HepG2 (cell line): ENCODE measurements around the gene LRRC70. TPM values are rescaled to one million over a fixed set of nuclear protein-coding genes. Genes with fewer than 3 reads are reported as not detected.

Experiments used
- ATAC-seq: fragments of 200-7000 bp; cut with Tn5 transposase; 3 replicates; pipeline ENCODE4 v1.9.1; 2020; ENCODE audit warnings: mild to moderate bottlenecking, moderate library complexity
- BruUV-seq: library from RNA; stranded (reverse); fragments of 400-500 nt; replicated peaks from 2 replicates; lab custom pipeline; 2021; lab: Mats Ljungman, UMichigan
- CTCF ChIA-PET: fragments of 300-600 bp; formaldehyde crosslinking; extraction: SDS; loops from one replicate; lab custom pipeline; 2021; ENCODE audit warnings: low total read pairs, inconsistent platforms, low intra/inter-chr PET ratio; lab: Yijun Ruan, JAX
- POLR2A ChIA-PET: fragments of 350-600 bp; sonication (Branson Sonifier 250); formaldehyde crosslinking; loops from one replicate; lab custom pipeline; 2020; ENCODE audit warnings: antibody characterized with exemption, inconsistent platforms; lab: Yijun Ruan, JAX
- DNase-seq: peaks from one replicate; pipeline ENCODE4 v3.0.0-alpha.2; 2015; ENCODE audit warnings: low spot score
- FAIRE-seq: peaks from 3 replicates; lab custom pipeline; 2011; peaks lifted over from hg19 to GRCh38; lab: Jason Lieb, UNC
- H2AFZ ChIP-seq: one replicate; pipeline ENCODE4 v1.6.1; 2011; ENCODE audit warnings: low read length, inconsistent platforms
- H3K27ac ChIP-seq: fragments of 300-600 bp; 3 replicates; pipeline ENCODE4 v1.8.0; 2011; ENCODE audit warnings: mixed run types, mild to moderate bottlenecking, mixed read lengths, low read length, inconsistent platforms; ENCODE audit not compliant: insufficient read depth; ENCODE audit errors: extremely low read length
- H3K27me3 ChIP-seq, 2 experiments: fragments of 200-600 bp in 1 of 2; 2 replicates in 1 of 2; 3 replicates in 1 of 2; pipeline versions ENCODE4 v1.6.0 to v1.8.0; 2011; ENCODE audit warnings: low read length in 2 of 2, mild to moderate bottlenecking in 2 of 2, moderate library complexity in 2 of 2, inconsistent platforms in 1 of 2; ENCODE audit not compliant: insufficient read depth in 2 of 2, control insufficient read depth in 1 of 2
- H3K36me3 ChIP-seq, 2 experiments: fragments of 200-600 bp in 1 of 2; replicated peaks in 1 of 2; 2 replicates in 1 of 2; 3 replicates in 1 of 2; pipeline versions ENCODE4 v1.5.1 to v1.8.0; 2011; ENCODE audit warnings: low read length in 2 of 2, inconsistent platforms in 1 of 2; ENCODE audit not compliant: insufficient read depth in 2 of 2, control insufficient read depth in 1 of 2
- H3K4me1 ChIP-seq: 2 replicates; pipeline ENCODE4 v1.5.1; 2012; ENCODE audit warnings: low read length, inconsistent platforms; ENCODE audit not compliant: insufficient read depth
- H3K4me2 ChIP-seq: 2 replicates; pipeline ENCODE4 v1.6.0; 2011; ENCODE audit warnings: low read depth, low read length, inconsistent platforms
- H3K4me3 ChIP-seq, 3 experiments: fragments of 200-600 bp in 1 of 3; sonication (generic), shearing (Covaris generic) in 1 of 3; replicated peaks in 1 of 3; 2 replicates each; pipeline ENCODE4 v1.5.1; 2011 to 2016; ENCODE audit warnings: low read length in 3 of 3, inconsistent platforms in 2 of 3, low read depth in 2 of 3, mild to moderate bottlenecking in 2 of 3, control low read depth in 1 of 3, mixed read lengths in 1 of 3; ENCODE audit not compliant: insufficient read depth in 1 of 3
- H3K79me2 ChIP-seq: one replicate; pipeline ENCODE4 v1.6.1; 2011; ENCODE audit warnings: low read length, inconsistent platforms; ENCODE audit not compliant: insufficient read depth
- H3K9ac ChIP-seq: 2 replicates; pipeline ENCODE4 v1.6.0; 2011; ENCODE audit warnings: mild to moderate bottlenecking, low read depth, low read length, inconsistent platforms; ENCODE audit not compliant: insufficient read depth
- H3K9me3 ChIP-seq: 2 replicates; pipeline ENCODE4 v1.5.1; 2012; ENCODE audit warnings: mild to moderate bottlenecking, low read length
- H4K20me1 ChIP-seq: 2 replicates; pipeline ENCODE4 v1.6.0; 2011; ENCODE audit warnings: inconsistent platforms, mild to moderate bottlenecking, low read length, moderate library complexity; ENCODE audit not compliant: insufficient read depth
- ETS1 ChIP-seq: sonication (generic); formaldehyde crosslinking; IDR thresholded peaks from 2 replicates; pipeline ENCODE4 v1.4.0; 2020; ENCODE audit warnings: missing genetic modification reagents
- GATAD2A ChIP-seq: IDR thresholded peaks from 2 replicates; pipeline ENCODE4 v1.6.1; 2016
- HNF1A ChIP-seq, 2 experiments: sonication (generic) in 1 of 2; formaldehyde crosslinking in 1 of 2; IDR thresholded peaks; 2 replicates each; pipeline versions ENCODE4 v1.4.0 to v1.6.1; 2016 to 2020; ENCODE audit warnings: borderline replicate concordance in 1 of 2, low read depth in 1 of 2, mild to moderate bottlenecking in 1 of 2, missing genetic modification reagents in 1 of 2
- POGK ChIP-seq: sonication (generic); formaldehyde crosslinking; conservative IDR thresholded peaks from 2 replicates; pipeline ENCODE4 v1.8.0; 2022; ENCODE audit warnings: mild to moderate bottlenecking, moderate library complexity, missing genetic modification reagents
- REL ChIP-seq: sonication (generic); formaldehyde crosslinking; conservative IDR thresholded peaks from 2 replicates; pipeline ENCODE4 v1.8.0; 2022; ENCODE audit warnings: mild to moderate bottlenecking, missing genetic modification reagents, moderate library complexity
- ZFX ChIP-seq: sonication (generic); formaldehyde crosslinking; IDR thresholded peaks from 2 replicates; pipeline ENCODE4 v1.4.0; 2020; ENCODE audit warnings: mild to moderate bottlenecking, low read depth, missing genetic modification reagents, moderate library complexity
- ZNF543 ChIP-seq: sonication (generic); formaldehyde crosslinking; IDR thresholded peaks from 2 replicates; pipeline ENCODE4 v1.4.0; 2020; ENCODE audit warnings: mild to moderate bottlenecking, missing genetic modification reagents
- WGBS: methylation state at CpG from one replicate; pipeline ENCODE4 v1.1.6; 2017; ENCODE audit warnings: low lambda C conversion rate; 5-methylcytosine and 5-hydroxymethylcytosine counted together
- in situ Hi-C: cut with HindIII; loops from 2 replicates; pipeline ENCODE4 v1.10.0; 2017; ENCODE audit warnings: low pct_unique_long_range_greater_than_20kb; ENCODE audit not compliant: extremely low pct_ligation_motif_present
- intact Hi-C: fragments of 100-400 bp; cut with micrococcal nuclease; formaldehyde crosslinking; loops from one replicate; pipeline ENCODE4 v1.10.0; 2022; ENCODE audit not compliant: unreplicated experiment
- polyA plus RNA-seq, 8 experiments: library from polyadenylated mRNA; depleted of rRNA in 3 of 8; stranded (reverse) in 7 of 8; unstranded in 1 of 8; fragments of >200 nt; fragmentation: Illumina TruSeq in 4 of 8; extraction: Trizol in 4 of 8; gene quantifications; 2 replicates each; pipeline versions ENCODE4 v1.2.1 to v1.2.3, GENCODE V29; 2011 to 2016; ENCODE audit warnings: low read depth in 4 of 8, missing spikeins in 1 of 8, mixed read lengths in 1 of 8; ENCODE audit not compliant: insufficient read depth in 1 of 8
- total RNA-seq, 5 experiments: library from RNA; depleted of rRNA; stranded (reverse); fragments of >200 nt; fragmentation: Illumina TruSeq; extraction: Trizol; gene quantifications; 2 replicates each; pipeline ENCODE4 v1.2.3, GENCODE V29; 2016; ENCODE audit warnings: low read depth in 1 of 5

LRRC70 gene
- total and polyA plus RNA-seq, 2 of the 13 experiments (the other 11 are each of a cell fraction or from before 2014, with no cell fraction given), result 0.05 to 0.71 TPM

- POLR2A ChIA-PET, result no interaction called here
- Histone ChIP-seq H4K20me1 (no peaks in the 10 kb centered on the region), H3K4me3 (no peak overlapping the region), H3K27ac (no peak overlapping the region), H3K36me3 (peaks cover 0 to 17% of the 10 kb centered on the region in 2 experiments; a peak in 4 of 5 replicates), H3K9me3 (no peaks in the 10 kb centered on the region), H2AFZ (no peak overlapping the region)
- in situ Hi-C loops, result no loop called here
- BruUV-seq, result no TSS peak
- CTCF ChIA-PET, result no interaction called here
- TF ChIP-seq ZFX, result no peak
- TF ChIP-seq GATAD2A (CRISPR knock-in tag), result no peak
- TF ChIP-seq HNF1A (IDR thresholded peaks at IDR 0.05; ENCODE audit: low read depth), result no peak
- TF ChIP-seq HNF1A (CRISPR knock-in tag; IDR thresholded peaks at IDR 0.05; ENCODE audit: borderline replicate concordance), result no peak
- TF ChIP-seq REL (CRISPR knock-in tag), result no peak
- no peak for TF ChIP-seq ETS1 (CRISPR knock-in tag)
- no peak for TF ChIP-seq POGK (CRISPR knock-in tag)
- no peak for TF ChIP-seq ZNF543 (CRISPR knock-in tag)
- TF ChIP-seq, all 625 proteins: peak for 0
- Histone ChIP-seq H3K4me1 (no peaks in the 10 kb centered on the region), H3K9ac (no peak overlapping the region), H3K79me2 (no peaks in the 10 kb centered on the region), H3K27me3 (no peaks in the 10 kb centered on the region), H3K4me2 (no peak overlapping the region)
- FAIRE-seq (no peak), DNase-seq (no peak), ATAC-seq (no peak)
- WGBS, result 98% methylated on average over 1 of the region's 1 CpG
- intact Hi-C loops, result no loop called here
Observed at GRCh38 chr5:62577488-62577887, 1.1 kb upstream of the LRRC70 start.
